ENCODE measurements around the gene FRY. TPM values are rescaled to one million over a fixed set of nuclear protein-coding genes. Genes with fewer than 3 reads are reported as not detected.

The FRY gene
- total RNA-seq, 4 donors from 2014 or later = 6.7 to 106 (median 14.1) TPM

GRCh38 chr13:32115066-32115465 lies 83.5 kb downstream of the FRY start:
- TF ChIP-seq CTCF (IDR thresholded peaks at IDR 0.05) = no peak
- TF ChIP-seq POLR2A (IDR thresholded peaks at IDR 0.05) = no peak
- no peak overlapping the region for H3K4me3 ChIP-seq
- H3K36me3 ChIP-seq = no peaks in the 10 kb centered on the region
- no peak for DNase-seq
- no peaks in the 10 kb centered on the region for H3K4me1 ChIP-seq
- no peaks in the 10 kb centered on the region for H3K9me3 ChIP-seq
- H3K27ac ChIP-seq = peak overlapping the region in 1 of 4 donors; percentile 25
- H3K27me3 ChIP-seq = no peaks in the 10 kb centered on the region

GRCh38 chr13:32116210-32116609 lies 84.6 kb downstream of the FRY start:
- TF ChIP-seq POLR2A (IDR thresholded peaks at IDR 0.05) (no peak), CTCF (IDR thresholded peaks at IDR 0.05) (no peak)
- Histone ChIP-seq H3K9me3 (no peaks in the 10 kb centered on the region), H3K4me3 (no peak overlapping the region), H3K4me1 (no peaks in the 10 kb centered on the region), H3K27me3 (no peaks in the 10 kb centered on the region), H3K27ac (no peak overlapping the region), H3K36me3 (no peaks in the 10 kb centered on the region)
- DNase-seq = no peak

- H3K4me3 ChIP-seq = no peak overlapping the region
Observed at GRCh38 chr13:32117001-32117400, 85.4 kb downstream of the FRY start.

GRCh38 chr13:32117701-32118100 lies 86.1 kb downstream of the FRY start:
- H3K4me3 ChIP-seq = no peak overlapping the region
- no peaks in the 10 kb centered on the region for H3K36me3 ChIP-seq
- TF ChIP-seq CTCF (IDR thresholded peaks at IDR 0.05) = no peak
- no peak for TF ChIP-seq POLR2A (IDR thresholded peaks at IDR 0.05)
- no peaks in the 10 kb centered on the region for H3K9me3 ChIP-seq
- no peaks in the 10 kb centered on the region for H3K4me1 ChIP-seq
- H3K27ac ChIP-seq = no peak overlapping the region
- H3K27me3 ChIP-seq = no peaks in the 10 kb centered on the region
- DNase-seq = no peak

More at GRCh38 chr13:32117001-32117400, 85.4 kb downstream of the FRY start:
- H3K9me3 ChIP-seq = no peaks in the 10 kb centered on the region
- H3K4me1 ChIP-seq = no peaks in the 10 kb centered on the region
- TF ChIP-seq CTCF (IDR thresholded peaks at IDR 0.05) (no peak), POLR2A (IDR thresholded peaks at IDR 0.05) (no peak)
- no peak overlapping the region for H3K27ac ChIP-seq
- no peaks in the 10 kb centered on the region for H3K27me3 ChIP-seq
- H3K36me3 ChIP-seq = no peaks in the 10 kb centered on the region
- DNase-seq = no peak

GRCh38 chr13:32121316-32121715 lies 89.7 kb downstream of the FRY start:
- no peak for DNase-seq
- Histone ChIP-seq H3K36me3 (no peaks in the 10 kb centered on the region), H3K4me3 (no peak overlapping the region), H3K27ac (no peak overlapping the region), H3K27me3 (no peaks in the 10 kb centered on the region), H3K4me1 (no peaks in the 10 kb centered on the region), H3K9me3 (no peaks in the 10 kb centered on the region)
- TF ChIP-seq POLR2A (IDR thresholded peaks at IDR 0.05) (no peak), CTCF (IDR thresholded peaks at IDR 0.05) (no peak)

- Histone ChIP-seq H3K9me3 (no peaks in the 10 kb centered on the region), H3K27me3 (no peaks in the 10 kb centered on the region), H3K4me1 (no peaks in the 10 kb centered on the region), H3K27ac (peak overlapping the region in 2 of 4 donors; percentile 8 to 14), H3K36me3 (no peaks in the 10 kb centered on the region), H3K4me3 (no peak overlapping the region)
- TF ChIP-seq POLR2A (IDR thresholded peaks at IDR 0.05) (no peak), CTCF (IDR thresholded peaks at IDR 0.05) (no peak)
- DNase-seq = no peak
Observed at GRCh38 chr13:32124743-32125142, 93.2 kb downstream of the FRY start.

All from Peyer's patch (tissue), 4 donors.